WTC11 (cell line): ENCODE data around the gene ENO2. TPM values are rescaled to one million over a fixed set of nuclear protein-coding genes. Genes with fewer than 3 reads are reported as not detected.
A peak's percentile ranks its signal among the peaks of the same experiment; 100 is the strongest.

Experiments used
- ATAC-seq: fragments of 200-7000 bp; cut with Tn5 transposase; 2 replicates; pipeline ENCODE4 v1.10.0; 2021; ENCODE audit warnings: mild to moderate bottlenecking, moderate library complexity
- CTCF ChIA-PET: fragments of 300-600 bp; sonication (Branson Sonifier 250); formaldehyde crosslinking; loops from one replicate; lab custom pipeline; 2021; ENCODE audit warnings: antibody characterized with exemption; lab: Charles Lee
- POLR2A ChIA-PET: fragments of 350-600 bp; sonication (Branson Sonifier 250); formaldehyde crosslinking; loops from one replicate; lab custom pipeline; 2021; ENCODE audit warnings: antibody characterized with exemption; lab: Charles Lee
- DNase-seq: peaks from one replicate; pipeline ENCODE4 v3.0.0; 2021; ENCODE audit warnings: low spot score
- H3K27ac Mint-ChIP-seq: 2 replicates; pipeline ENCODE4 v1.8.0; 2021; ENCODE audit warnings: mixed read lengths
- H3K27me3 Mint-ChIP-seq: 2 replicates; pipeline ENCODE4 v1.8.0; 2021; ENCODE audit warnings: low read depth, mild to moderate bottlenecking, moderate library complexity, mixed read lengths
- H3K36me3 Mint-ChIP-seq: 2 replicates; pipeline ENCODE4 v1.8.0; 2021; ENCODE audit warnings: mixed read lengths
- H3K4me1 Mint-ChIP-seq: 2 replicates; pipeline ENCODE4 v1.8.0; 2022; ENCODE audit warnings: mixed read lengths
- H3K4me3 Mint-ChIP-seq: 2 replicates; pipeline ENCODE4 v1.8.0; 2021; ENCODE audit warnings: mild to moderate bottlenecking, moderate library complexity, mixed read lengths
- H3K9me3 Mint-ChIP-seq: 2 replicates; pipeline ENCODE4 v1.8.0; 2021; ENCODE audit warnings: mixed read lengths
- CBFB ChIP-seq: sonication (generic); formaldehyde crosslinking; IDR thresholded peaks from 2 replicates; pipeline ENCODE4 v1.8.1; 2022; ENCODE audit warnings: mild to moderate bottlenecking, low read depth, missing genetic modification reagents
- FOXP1 ChIP-seq: sonication (generic); formaldehyde crosslinking; IDR thresholded peaks from 2 replicates; pipeline ENCODE4 v1.8.0; 2022; ENCODE audit warnings: missing genetic modification reagents, mild to moderate bottlenecking, moderate library complexity, borderline replicate concordance
- GABPB1 ChIP-seq: sonication (generic); formaldehyde crosslinking; IDR thresholded peaks from 2 replicates; pipeline ENCODE4 v1.8.1; 2023; ENCODE audit warnings: mild to moderate bottlenecking, missing genetic modification reagents
- NFATC4 ChIP-seq: fragments of 250-450 bp; sonication (Bioruptor Pico); IDR thresholded peaks from 2 replicates; pipeline ENCODE4 v1.9.0; 2021; ENCODE audit warnings: mild to moderate bottlenecking
- PRRX2 ChIP-seq: fragments of 250-450 bp; sonication (Bioruptor Pico); IDR thresholded peaks from 2 replicates; pipeline ENCODE4 v1.8.0; 2021; ENCODE audit warnings: mild to moderate bottlenecking
- SMAD3 ChIP-seq: sonication (generic); formaldehyde crosslinking; IDR thresholded peaks from 2 replicates; pipeline ENCODE4 v1.8.0; 2022; ENCODE audit warnings: missing genetic modification reagents, mild to moderate bottlenecking, borderline replicate concordance
- SMAD4 ChIP-seq: sonication (generic); formaldehyde crosslinking; IDR thresholded peaks from 2 replicates; pipeline ENCODE4 v1.8.0; 2022; ENCODE audit warnings: mild to moderate bottlenecking, missing genetic modification reagents
- SP1 ChIP-seq: sonication (generic); formaldehyde crosslinking; conservative IDR thresholded peaks from 2 replicates; pipeline ENCODE4 v1.8.1; 2022; ENCODE audit warnings: missing genetic modification reagents
- TCF7 ChIP-seq: sonication (generic); formaldehyde crosslinking; IDR thresholded peaks from 2 replicates; pipeline ENCODE4 v1.8.0; 2022; ENCODE audit warnings: mild to moderate bottlenecking, low read depth, missing genetic modification reagents, moderate library complexity
- ZNF121 ChIP-seq: sonication (generic); formaldehyde crosslinking; IDR thresholded peaks from 2 replicates; pipeline ENCODE4 v1.8.0; 2023; ENCODE audit warnings: missing genetic modification reagents
- ZNF396 ChIP-seq: fragments of 250-450 bp; sonication (Bioruptor Pico); IDR thresholded peaks from 2 replicates; pipeline ENCODE4 v1.8.0; 2021; ENCODE audit warnings: mild to moderate bottlenecking, moderate library complexity, borderline replicate concordance
- ZNF423 ChIP-seq: fragments of 250-450 bp; sonication (Bioruptor Pico); IDR thresholded peaks from 2 replicates; pipeline ENCODE4 v2.1.2; 2022; ENCODE audit warnings: mild to moderate bottlenecking, moderate library complexity
- ZNF671 ChIP-seq: fragments of 250-450 bp; sonication (Bioruptor Pico); IDR thresholded peaks from 2 replicates; pipeline ENCODE4 v1.8.0; 2021; ENCODE audit warnings: mild to moderate bottlenecking
- total RNA-seq: library from RNA; stranded (reverse); gene quantifications from 3 replicates; pipeline ENCODE4 v1.2.3, GENCODE V29; 2021
- TF ChIP-seq, protein P1 (sequence below): fragments of 250-450 bp; sonication (Bioruptor Pico); IDR thresholded peaks from 2 replicates; pipeline ENCODE4 v2.1.2; 2022; ENCODE audit warnings: mild to moderate bottlenecking, moderate library complexity
- TF ChIP-seq, protein P2 (sequence below): fragments of 250-450 bp; sonication (Bioruptor Pico); conservative IDR thresholded peaks from 2 replicates; pipeline ENCODE4 v1.9.0; 2021; ENCODE audit warnings: mild to moderate bottlenecking
- TF ChIP-seq, protein P3 (sequence below): sonication (generic); formaldehyde crosslinking; IDR thresholded peaks from 2 replicates; pipeline ENCODE4 v1.8.0; 2023; ENCODE audit warnings: missing genetic modification reagents, mild to moderate bottlenecking, borderline replicate concordance
- TF ChIP-seq, protein P4 (sequence below): fragments of 250-450 bp; sonication (Bioruptor Pico); IDR thresholded peaks from 2 replicates; pipeline ENCODE4 v1.9.0; 2021; ENCODE audit warnings: mild to moderate bottlenecking

Gene ENO2
- total RNA-seq, 1 experiment from 2014 or later: 118 TPM

DNA sequence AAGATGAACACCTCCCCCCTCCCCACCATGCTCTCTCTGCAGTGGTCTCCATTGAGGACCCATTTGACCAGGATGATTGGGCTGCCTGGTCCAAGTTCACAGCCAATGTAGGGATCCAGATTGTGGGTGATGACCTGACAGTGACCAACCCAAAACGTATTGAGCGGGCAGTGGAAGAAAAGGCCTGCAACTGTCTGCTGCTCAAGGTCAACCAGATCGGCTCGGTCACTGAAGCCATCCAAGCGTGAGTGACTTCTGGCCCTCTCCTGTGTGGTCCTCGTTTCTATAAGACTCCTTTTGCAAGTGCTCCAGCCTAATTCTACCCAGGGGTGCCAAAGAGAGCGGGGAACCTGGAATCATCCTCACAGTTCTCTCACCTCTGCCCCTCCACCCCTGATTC lies 7.2 kb downstream of the ENO2 start:
- ChIA-PET CTCF (interaction anchor here (1.3 to 7.0 kb wide), 4 partner anchors 8 to 52 kb away, joined by 3 to 81 read pairs (median 6); partner anchors contain the start of gene SPSB2), POLR2A (interaction anchor here (1.0 to 1.4 kb wide), 2 partner anchors 8 to 49 kb away, joined by 4 to 7 read pairs; partner anchors contain the start of gene SPSB2)
- TF ChIP-seq, protein P1, sequence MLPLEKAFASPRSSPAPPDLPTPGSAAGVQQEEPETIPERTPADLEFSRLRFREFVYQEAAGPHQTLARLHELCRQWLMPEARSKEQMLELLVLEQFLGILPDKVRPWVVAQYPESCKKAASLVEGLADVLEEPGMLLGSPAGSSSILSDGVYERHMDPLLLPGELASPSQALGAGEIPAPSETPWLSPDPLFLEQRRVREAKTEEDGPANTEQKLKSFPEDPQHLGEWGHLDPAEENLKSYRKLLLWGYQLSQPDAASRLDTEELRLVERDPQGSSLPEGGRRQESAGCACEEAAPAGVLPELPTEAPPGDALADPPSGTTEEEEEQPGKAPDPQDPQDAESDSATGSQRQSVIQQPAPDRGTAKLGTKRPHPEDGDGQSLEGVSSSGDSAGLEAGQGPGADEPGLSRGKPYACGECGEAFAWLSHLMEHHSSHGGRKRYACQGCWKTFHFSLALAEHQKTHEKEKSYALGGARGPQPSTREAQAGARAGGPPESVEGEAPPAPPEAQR (CRISPR knock-in tag): no peak
- TF ChIP-seq SMAD3 (CRISPR knock-in tag) (no peak), ZNF423 (no peak), PRRX2 (CRISPR knock-in tag) (no peak), ZNF671 (CRISPR knock-in tag) (no peak), FOXP1 (no peak), SP1 (CRISPR knock-in tag) (no peak), TCF7 (CRISPR knock-in tag) (no peak), CBFB (no peak), GABPB1 (no peak), NFATC4 (no peak), ZNF396 (CRISPR knock-in tag) (no peak), SMAD4 (no peak)
- TF ChIP-seq, protein P2, sequence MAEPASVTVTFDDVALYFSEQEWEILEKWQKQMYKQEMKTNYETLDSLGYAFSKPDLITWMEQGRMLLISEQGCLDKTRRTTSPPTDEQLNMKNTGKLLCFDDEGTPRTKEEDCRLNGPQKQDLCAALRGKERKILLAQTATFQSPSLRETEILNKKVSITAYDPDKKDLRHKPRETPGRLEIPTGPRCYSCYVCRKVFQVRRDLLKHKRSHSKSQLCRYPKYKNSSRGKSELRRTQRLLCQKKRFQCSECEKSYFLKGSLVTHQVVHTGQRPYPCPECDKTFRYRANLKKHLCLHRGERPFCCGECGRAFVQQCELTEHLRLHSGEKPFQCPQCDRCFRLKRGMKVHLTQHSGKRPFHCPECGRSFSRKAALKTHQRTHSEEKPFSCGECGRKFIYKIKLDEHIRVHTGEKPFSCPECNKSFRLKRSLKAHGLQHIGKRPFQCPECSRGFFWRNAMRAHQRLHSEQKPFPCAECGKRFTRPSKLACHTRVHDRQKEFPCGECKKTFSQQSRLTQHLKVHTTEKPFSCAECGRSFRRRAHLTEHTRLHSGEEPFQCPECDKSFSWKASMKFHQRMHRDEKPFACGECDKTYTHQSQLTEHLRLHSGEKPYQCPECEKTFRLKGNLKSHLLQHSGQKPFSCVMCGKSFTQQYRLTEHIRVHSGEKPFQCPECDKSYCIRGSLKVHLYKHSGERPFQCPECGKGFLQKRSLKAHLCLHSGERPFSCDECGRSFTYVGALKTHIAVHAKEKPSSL: no peak
- TF ChIP-seq, protein P3, sequence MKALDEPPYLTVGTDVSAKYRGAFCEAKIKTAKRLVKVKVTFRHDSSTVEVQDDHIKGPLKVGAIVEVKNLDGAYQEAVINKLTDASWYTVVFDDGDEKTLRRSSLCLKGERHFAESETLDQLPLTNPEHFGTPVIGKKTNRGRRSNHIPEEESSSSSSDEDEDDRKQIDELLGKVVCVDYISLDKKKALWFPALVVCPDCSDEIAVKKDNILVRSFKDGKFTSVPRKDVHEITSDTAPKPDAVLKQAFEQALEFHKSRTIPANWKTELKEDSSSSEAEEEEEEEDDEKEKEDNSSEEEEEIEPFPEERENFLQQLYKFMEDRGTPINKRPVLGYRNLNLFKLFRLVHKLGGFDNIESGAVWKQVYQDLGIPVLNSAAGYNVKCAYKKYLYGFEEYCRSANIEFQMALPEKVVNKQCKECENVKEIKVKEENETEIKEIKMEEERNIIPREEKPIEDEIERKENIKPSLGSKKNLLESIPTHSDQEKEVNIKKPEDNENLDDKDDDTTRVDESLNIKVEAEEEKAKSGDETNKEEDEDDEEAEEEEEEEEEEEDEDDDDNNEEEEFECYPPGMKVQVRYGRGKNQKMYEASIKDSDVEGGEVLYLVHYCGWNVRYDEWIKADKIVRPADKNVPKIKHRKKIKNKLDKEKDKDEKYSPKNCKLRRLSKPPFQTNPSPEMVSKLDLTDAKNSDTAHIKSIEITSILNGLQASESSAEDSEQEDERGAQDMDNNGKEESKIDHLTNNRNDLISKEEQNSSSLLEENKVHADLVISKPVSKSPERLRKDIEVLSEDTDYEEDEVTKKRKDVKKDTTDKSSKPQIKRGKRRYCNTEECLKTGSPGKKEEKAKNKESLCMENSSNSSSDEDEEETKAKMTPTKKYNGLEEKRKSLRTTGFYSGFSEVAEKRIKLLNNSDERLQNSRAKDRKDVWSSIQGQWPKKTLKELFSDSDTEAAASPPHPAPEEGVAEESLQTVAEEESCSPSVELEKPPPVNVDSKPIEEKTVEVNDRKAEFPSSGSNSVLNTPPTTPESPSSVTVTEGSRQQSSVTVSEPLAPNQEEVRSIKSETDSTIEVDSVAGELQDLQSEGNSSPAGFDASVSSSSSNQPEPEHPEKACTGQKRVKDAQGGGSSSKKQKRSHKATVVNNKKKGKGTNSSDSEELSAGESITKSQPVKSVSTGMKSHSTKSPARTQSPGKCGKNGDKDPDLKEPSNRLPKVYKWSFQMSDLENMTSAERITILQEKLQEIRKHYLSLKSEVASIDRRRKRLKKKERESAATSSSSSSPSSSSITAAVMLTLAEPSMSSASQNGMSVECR (CRISPR knock-in tag): no peak
- no peak for DNase-seq
- H3K4me1 Mint-ChIP-seq: peaks cover 41% of the 10 kb centered on the region
- no peak overlapping the region for H3K4me3 Mint-ChIP-seq
- H3K36me3 Mint-ChIP-seq: peaks cover 45% of the 10 kb centered on the region
- no peaks in the 10 kb centered on the region for H3K9me3 Mint-ChIP-seq
- ATAC-seq: no peak
- peak overlapping the region; percentile 57; the same call in 1 of the 2 replicates for H3K27ac Mint-ChIP-seq
- H3K27me3 Mint-ChIP-seq: no peaks in the 10 kb centered on the region

DNA sequence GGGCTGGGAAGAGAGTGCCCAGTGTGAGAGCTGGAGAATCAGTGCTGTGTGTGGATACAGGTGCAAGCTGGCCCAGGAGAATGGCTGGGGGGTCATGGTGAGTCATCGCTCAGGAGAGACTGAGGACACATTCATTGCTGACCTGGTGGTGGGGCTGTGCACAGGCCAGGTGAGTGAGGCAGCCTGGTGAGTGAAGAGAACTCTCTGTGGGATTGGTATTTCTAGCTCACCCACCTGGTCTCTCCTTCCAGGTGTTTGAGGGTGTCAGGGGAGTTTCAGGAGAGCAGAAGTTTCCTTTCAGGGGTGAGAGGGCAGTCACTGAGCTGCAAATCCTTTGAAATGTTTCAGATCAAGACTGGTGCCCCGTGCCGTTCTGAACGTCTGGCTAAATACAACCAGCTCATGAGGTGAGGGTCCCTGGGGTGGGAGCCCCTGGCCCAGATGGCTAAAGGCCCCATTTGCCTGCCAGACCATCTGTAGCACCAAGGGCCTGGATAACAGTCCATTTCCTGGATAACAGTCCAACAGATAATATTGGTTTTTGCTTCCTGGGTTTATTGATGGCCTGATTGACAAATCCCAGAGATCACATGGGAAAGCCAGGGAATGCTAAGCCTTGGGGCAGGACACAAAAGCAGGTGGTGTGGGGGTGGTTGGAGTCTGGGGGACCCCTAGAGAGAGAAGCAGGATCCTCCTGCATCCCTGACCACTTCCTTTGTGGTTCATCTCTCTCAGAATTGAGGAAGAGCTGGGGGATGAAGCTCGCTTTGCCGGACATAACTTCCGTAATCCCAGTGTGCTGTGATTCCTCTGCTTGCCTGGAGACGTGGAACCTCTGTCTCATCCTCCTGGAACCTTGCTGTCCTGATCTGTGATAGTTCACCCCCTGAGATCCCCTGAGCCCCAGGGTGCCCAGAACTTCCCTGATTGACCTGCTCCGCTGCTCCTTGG lies 7.9 kb downstream of the ENO2 start:
- CTCF ChIA-PET: interaction anchor here (1.3 to 7.0 kb wide), 5 partner anchors 9 to 53 kb away, joined by 3 to 81 read pairs (median 7); partner anchors contain the start of genes C12orf57, RNU7-1 and SPSB2
- Mint-ChIP-seq H3K4me1 (peaks cover 43% of the 10 kb centered on the region), H3K36me3 (peaks cover 38% of the 10 kb centered on the region), H3K27ac (peak overlapping the region; percentile 2; the same call in 1 of the 2 replicates), H3K9me3 (no peaks in the 10 kb centered on the region), H3K4me3 (no peak overlapping the region), H3K27me3 (no peaks in the 10 kb centered on the region)
- POLR2A ChIA-PET: interaction anchor here (0.7 to 1.4 kb wide), 3 partner anchors 9 to 50 kb away, joined by 3 to 7 read pairs (median 4); partner anchors contain the start of gene SPSB2
- TF ChIP-seq, protein P4, sequence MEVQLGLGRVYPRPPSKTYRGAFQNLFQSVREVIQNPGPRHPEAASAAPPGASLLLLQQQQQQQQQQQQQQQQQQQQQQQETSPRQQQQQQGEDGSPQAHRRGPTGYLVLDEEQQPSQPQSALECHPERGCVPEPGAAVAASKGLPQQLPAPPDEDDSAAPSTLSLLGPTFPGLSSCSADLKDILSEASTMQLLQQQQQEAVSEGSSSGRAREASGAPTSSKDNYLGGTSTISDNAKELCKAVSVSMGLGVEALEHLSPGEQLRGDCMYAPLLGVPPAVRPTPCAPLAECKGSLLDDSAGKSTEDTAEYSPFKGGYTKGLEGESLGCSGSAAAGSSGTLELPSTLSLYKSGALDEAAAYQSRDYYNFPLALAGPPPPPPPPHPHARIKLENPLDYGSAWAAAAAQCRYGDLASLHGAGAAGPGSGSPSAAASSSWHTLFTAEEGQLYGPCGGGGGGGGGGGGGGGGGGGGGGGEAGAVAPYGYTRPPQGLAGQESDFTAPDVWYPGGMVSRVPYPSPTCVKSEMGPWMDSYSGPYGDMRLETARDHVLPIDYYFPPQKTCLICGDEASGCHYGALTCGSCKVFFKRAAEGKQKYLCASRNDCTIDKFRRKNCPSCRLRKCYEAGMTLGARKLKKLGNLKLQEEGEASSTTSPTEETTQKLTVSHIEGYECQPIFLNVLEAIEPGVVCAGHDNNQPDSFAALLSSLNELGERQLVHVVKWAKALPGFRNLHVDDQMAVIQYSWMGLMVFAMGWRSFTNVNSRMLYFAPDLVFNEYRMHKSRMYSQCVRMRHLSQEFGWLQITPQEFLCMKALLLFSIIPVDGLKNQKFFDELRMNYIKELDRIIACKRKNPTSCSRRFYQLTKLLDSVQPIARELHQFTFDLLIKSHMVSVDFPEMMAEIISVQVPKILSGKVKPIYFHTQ (CRISPR knock-in tag): no peak
- 0 out of 2 replicates have a peak, but pooled peaks have one; percentile 25 for TF ChIP-seq ZNF121 (CRISPR knock-in tag)
- DNase-seq (no peak), ATAC-seq (no peak)
